Breast epithelium (tissue), 4 donors: ENCODE data around the gene GRIN3A. TPM values are rescaled to one million over a fixed set of nuclear protein-coding genes. Genes with fewer than 3 reads are reported as not detected.

Source experiments
- DNase-seq, 2 donors: peaks; one replicate each; pipeline ENCODE4 v3.0.0-alpha.2; 2019; ENCODE audit warnings: low spot score in 2 of 2
- H3K27ac ChIP-seq, 2 donors: fragments of 200-600 bp; sonication (generic) in 1 of 2; one replicate each; pipeline ENCODE4 v1.5.1; 2016 to 2019; ENCODE audit warnings: mild to moderate bottlenecking in 1 of 2
- H3K27me3 ChIP-seq, 2 donors: fragments of 200-600 bp; sonication (generic) in 1 of 2; one replicate each; pipeline versions ENCODE4 v1.5.1 to v1.6.0; 2017 to 2019; ENCODE audit warnings: control low read depth in 1 of 2, mild to moderate bottlenecking in 1 of 2
- H3K36me3 ChIP-seq: fragments of 200-600 bp; one replicate; pipeline ENCODE4 v1.5.1; 2019
- H3K4me1 ChIP-seq, 2 donors: fragments of 200-600 bp; sonication (generic); one replicate each; pipeline ENCODE4 v1.5.1; 2016 to 2019; ENCODE audit warnings: control low read depth in 1 of 2
- H3K4me3 ChIP-seq, 3 donors: fragments of 200-600 bp; sonication (generic); 1 replicate in 2 of 3; 2 replicates in 1 of 3; pipeline ENCODE4 v1.5.1; 2016 to 2019; ENCODE audit warnings: mild to moderate bottlenecking in 3 of 3, moderate library complexity in 2 of 3
- H3K9me3 ChIP-seq, 2 donors: fragments of 200-600 bp; sonication (generic) in 1 of 2; one replicate each; pipeline ENCODE4 v1.5.1; 2016 to 2019; ENCODE audit warnings: control low read depth in 1 of 2
- CTCF ChIP-seq, 3 donors: fragments of 450-650 bp; IDR thresholded peaks; one replicate each; pipeline ENCODE4 v1.5.1; 2016 to 2017; ENCODE audit warnings: antibody characterized with exemption in 3 of 3, mild to moderate bottlenecking in 3 of 3, moderate library complexity in 3 of 3
- POLR2A ChIP-seq: fragments of 450-650 bp; IDR thresholded peaks from one replicate; pipeline ENCODE4 v1.6.1; 2016; ENCODE audit warnings: antibody characterized with exemption, mild to moderate bottlenecking, moderate library complexity
- POLR2AphosphoS5 ChIP-seq, 3 donors: sonication (generic); formaldehyde crosslinking; IDR thresholded peaks; one replicate each; pipeline ENCODE4 v1.6.1; 2017; ENCODE audit warnings: antibody characterized with exemption in 3 of 3
- intact Hi-C: fragments of 100-400 bp; cut with DNase I; formaldehyde crosslinking; loops from one replicate; pipeline ENCODE4 v1.15.1; 2023; ENCODE audit warnings: low total_unique reads
- total RNA-seq, 3 donors: library from RNA; depleted of rRNA; stranded (reverse); fragments of >200 nt; gene quantifications; one replicate each; pipeline ENCODE4 v1.1.0, GENCODE V29; 2016

The GRIN3A gene
- total RNA-seq, 3 donors from 2014 or later = under 0.01 to 0.15 TPM; not detected in 1

DNA sequence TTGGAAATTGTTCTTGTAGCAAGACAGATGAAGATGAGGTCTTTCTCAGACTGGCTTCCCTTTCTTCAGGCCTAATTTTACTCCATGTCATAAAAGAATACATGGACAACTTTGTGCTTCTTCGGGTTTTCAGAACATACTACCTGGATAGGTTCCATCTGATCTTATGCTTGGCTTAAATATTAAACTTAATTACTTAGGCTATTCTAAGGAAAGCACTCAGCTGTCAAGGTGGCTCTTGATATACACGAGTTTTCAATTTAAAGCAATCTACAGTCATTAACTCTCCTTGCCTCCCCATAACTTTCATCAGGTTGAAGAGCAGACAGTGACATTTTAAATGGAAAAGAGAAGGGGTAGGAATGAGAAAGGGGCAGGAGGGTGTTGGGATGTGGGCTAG, 134.2 kb downstream of the GRIN3A start:
- Histone ChIP-seq H3K4me1 (no peaks in the 10 kb centered on the region), H3K27me3 (no peaks in the 10 kb centered on the region), H3K4me3 (no peak overlapping the region), H3K36me3 (no peaks in the 10 kb centered on the region), H3K27ac (no peak overlapping the region), H3K9me3 (no peaks in the 10 kb centered on the region)
- intact Hi-C loops = no loop called here
- TF ChIP-seq POLR2AphosphoS5 (IDR thresholded peaks at IDR 0.05) (no peak), POLR2A (no peak), CTCF (IDR thresholded peaks at IDR 0.05) (no peak)
- no peak for DNase-seq

DNA sequence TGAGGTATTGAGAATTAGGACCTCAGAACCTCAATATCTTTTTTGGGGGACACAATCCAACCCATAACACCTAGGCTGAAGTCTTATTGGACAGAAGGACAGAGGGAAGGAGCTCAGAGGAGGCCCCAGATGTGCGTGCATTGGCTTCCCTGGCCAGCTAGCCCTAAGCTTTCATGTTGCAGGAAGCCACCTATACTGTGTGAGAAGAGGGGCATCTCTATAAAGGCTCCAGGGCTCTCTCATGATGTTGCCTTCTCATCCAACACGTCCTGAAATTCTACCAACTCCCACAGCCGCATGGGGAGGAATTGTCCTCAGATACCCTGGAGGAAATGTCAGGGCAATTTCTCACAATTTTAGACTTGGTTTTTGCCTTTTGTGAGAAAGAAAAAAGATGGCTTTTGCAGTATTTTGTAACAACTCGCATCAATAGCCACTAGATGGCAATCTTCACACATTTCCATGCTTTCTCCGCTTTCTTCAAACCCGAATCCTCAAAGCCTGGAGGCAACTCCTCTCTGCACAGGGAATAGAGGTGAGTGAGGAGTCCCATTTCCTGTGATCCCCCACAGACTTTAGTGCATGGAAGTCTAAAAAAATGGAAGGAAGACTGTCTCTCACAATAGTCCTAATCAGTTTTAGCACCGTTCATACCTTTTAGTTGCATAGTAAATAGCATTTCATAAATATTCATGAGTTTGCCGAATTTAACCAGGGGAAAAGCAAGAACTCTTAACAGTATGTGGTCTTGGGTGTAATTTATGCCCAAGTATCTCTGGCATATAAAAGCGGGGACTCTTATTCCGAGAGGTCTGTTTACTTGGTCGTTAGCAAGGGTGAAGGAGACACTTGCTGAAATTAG, 136.3 kb downstream of the GRIN3A start:
- DNase-seq = no peak
- Histone ChIP-seq H3K27ac (no peak overlapping the region), H3K4me1 (no peaks in the 10 kb centered on the region), H3K4me3 (no peak overlapping the region), H3K27me3 (no peaks in the 10 kb centered on the region), H3K36me3 (no peaks in the 10 kb centered on the region), H3K9me3 (no peaks in the 10 kb centered on the region)
- peak in 2 of 3 donors; percentile 36 to 48 for TF ChIP-seq CTCF (IDR thresholded peaks at IDR 0.05)
- no peak for TF ChIP-seq POLR2AphosphoS5 (IDR thresholded peaks at IDR 0.05)
- TF ChIP-seq POLR2A = no peak
- intact Hi-C loops = no loop called here

DNA sequence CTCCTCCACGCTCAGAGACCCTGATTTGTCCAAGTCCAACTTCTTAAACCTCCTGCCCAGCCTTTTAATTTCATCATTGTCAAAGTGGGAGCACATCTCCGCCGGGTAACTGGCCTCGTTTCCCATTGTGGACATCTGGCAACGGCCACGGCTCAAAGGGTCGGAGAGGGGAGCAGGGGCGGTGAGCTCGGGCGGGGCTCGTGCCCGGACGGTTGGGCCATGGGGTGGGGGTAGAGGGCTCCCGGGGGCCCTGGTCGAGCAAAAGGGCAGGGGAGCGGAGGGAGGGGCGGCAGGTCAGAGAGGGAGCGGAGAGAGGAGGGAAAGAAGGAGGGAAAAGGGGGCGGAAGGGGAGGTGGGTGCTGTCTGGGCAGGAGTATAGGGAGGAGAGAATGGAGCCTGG, 143.7 kb downstream of the GRIN3A start, which contains the start of gene PPP3R2:
Gene PPP3R2 (minus strand): TSS at position 174 of the 400 bp plus-strand sequence. CDS start 48 bp downstream, at position 126.
- no peak within 1 kb of the TSS for H3K27ac ChIP-seq
- TF ChIP-seq POLR2A = no peak
- TF ChIP-seq CTCF (IDR thresholded peaks at IDR 0.05) = no peak
- TF ChIP-seq POLR2AphosphoS5 (IDR thresholded peaks at IDR 0.05) = no peak
- H3K27me3 ChIP-seq = no peaks in the 10 kb centered on the region
- H3K4me3 ChIP-seq = no peak within 1 kb of the TSS
- intact Hi-C loops = no loop called here
- no peaks in the 10 kb centered on the region for H3K4me1 ChIP-seq
- no peaks in the 10 kb centered on the region for H3K9me3 ChIP-seq
- DNase-seq = no peak
- no peaks in the 10 kb centered on the region for H3K36me3 ChIP-seq

GRCh38 chr9:101593345-101593744, 145.1 kb downstream of the GRIN3A start:
- Histone ChIP-seq H3K9me3 (no peaks in the 10 kb centered on the region), H3K4me1 (no peaks in the 10 kb centered on the region), H3K27ac (no peak overlapping the region), H3K27me3 (no peaks in the 10 kb centered on the region), H3K36me3 (no peaks in the 10 kb centered on the region), H3K4me3 (no peak overlapping the region)
- TF ChIP-seq POLR2AphosphoS5 (IDR thresholded peaks at IDR 0.05) = no peak
- no peak for TF ChIP-seq CTCF (IDR thresholded peaks at IDR 0.05)
- no peak for TF ChIP-seq POLR2A
- intact Hi-C loops = no loop called here
- DNase-seq = no peak

- no peak overlapping the region for H3K27ac ChIP-seq
These were observed 145.7 kb downstream of the GRIN3A start for GRCh38 chr9:101592788-101593187.

More at GRCh38 chr9:101592788-101593187, 145.7 kb downstream of the GRIN3A start:
- no peak for TF ChIP-seq POLR2A
- TF ChIP-seq CTCF (IDR thresholded peaks at IDR 0.05) = no peak
- no peak for TF ChIP-seq POLR2AphosphoS5 (IDR thresholded peaks at IDR 0.05)
- Histone ChIP-seq H3K4me3 (no peak overlapping the region), H3K4me1 (no peaks in the 10 kb centered on the region), H3K9me3 (no peaks in the 10 kb centered on the region), H3K36me3 (no peaks in the 10 kb centered on the region), H3K27me3 (no peaks in the 10 kb centered on the region)
- intact Hi-C loops = no loop called here
- DNase-seq = no peak
